ENCODE results near the gene PLEKHA8.

Gene PLEKHA8

GRCh38 chr7:30162133-30162532 lies 133.9 kb downstream of the PLEKHA8 start:
- H3K27ac ChIP-seq, result peak overlapping the region; percentile 98
- no peak for DNase-seq (ENCODE audit: low read depth, low spot score)

GRCh38 chr7:30162622-30163124 lies 134.5 kb downstream of the PLEKHA8 start:
- no peak for DNase-seq (ENCODE audit: low read depth, low spot score)
- peak overlapping the region; percentile 98 for H3K27ac ChIP-seq

GRCh38 chr7:30163231-30163894 lies 135.2 kb downstream of the PLEKHA8 start:
- no peak for DNase-seq (ENCODE audit: low read depth, low spot score)
- peak overlapping the region; percentile 98 for H3K27ac ChIP-seq

- H3K27ac ChIP-seq, result peak overlapping the region; percentile 98
- DNase-seq (ENCODE audit: low read depth, low spot score), result no peak
Observed at GRCh38 chr7:30164567-30164966, 136.4 kb downstream of the PLEKHA8 start.

- H3K27ac ChIP-seq, result peak overlapping the region; percentile 98
- no peak for DNase-seq (ENCODE audit: low read depth, low spot score)
Observed at GRCh38 chr7:30165590-30165989, 137.4 kb downstream of the PLEKHA8 start.

- peak overlapping the region; percentile 98 for H3K27ac ChIP-seq
- peak; percentile 83 for DNase-seq (ENCODE audit: low read depth, low spot score)
Observed at GRCh38 chr7:30166155-30166840, 138.1 kb downstream of the PLEKHA8 start.

GRCh38 chr7:30166841-30167235 lies 138.6 kb downstream of the PLEKHA8 start:
- DNase-seq (ENCODE audit: low read depth, low spot score), result no peak
- H3K27ac ChIP-seq, result peak overlapping the region; percentile 98

GRCh38 chr7:30167901-30168300 lies 139.7 kb downstream of the PLEKHA8 start:
- no peak for DNase-seq (ENCODE audit: low read depth, low spot score)
- no peak overlapping the region for H3K27ac ChIP-seq

GRCh38 chr7:30168835-30169573 lies 140.8 kb downstream of the PLEKHA8 start:
- DNase-seq (ENCODE audit: low read depth, low spot score), result peak; percentile 93
- H3K27ac ChIP-seq, result peak overlapping the region; percentile 94

- no peak for DNase-seq (ENCODE audit: low read depth, low spot score)
Observed at GRCh38 chr7:30169579-30169978, 141.4 kb downstream of the PLEKHA8 start.

GRCh38 chr7:30170476-30171205 lies 142.4 kb downstream of the PLEKHA8 start:
- H3K27ac ChIP-seq, result peak overlapping the region; percentile 94
- DNase-seq (ENCODE audit: low read depth, low spot score), result no peak

More at GRCh38 chr7:30169579-30169978, 141.4 kb downstream of the PLEKHA8 start:
- peak overlapping the region; percentile 94 for H3K27ac ChIP-seq

- no peak for DNase-seq (ENCODE audit: low read depth, low spot score)
- peak overlapping the region; percentile 94 for H3K27ac ChIP-seq
Observed at GRCh38 chr7:30171766-30172447, 143.7 kb downstream of the PLEKHA8 start.

- DNase-seq (ENCODE audit: low read depth, low spot score), result peak; percentile 93
- peak overlapping the region; percentile 94 for H3K27ac ChIP-seq
Observed at GRCh38 chr7:30172451-30172850, 144.2 kb downstream of the PLEKHA8 start.

GRCh38 chr7:30173058-30173897 lies 145.1 kb downstream of the PLEKHA8 start:
- DNase-seq (ENCODE audit: low read depth, low spot score), result peak; percentile 99
- H3K27ac ChIP-seq, result peak overlapping the region; percentile 94

- H3K27ac ChIP-seq, result no peak overlapping the region
- DNase-seq (ENCODE audit: low read depth, low spot score), result no peak
Observed at GRCh38 chr7:30175180-30175579, 147.0 kb downstream of the PLEKHA8 start.

GRCh38 chr7:30175636-30176147 lies 147.5 kb downstream of the PLEKHA8 start:
- no peak for DNase-seq (ENCODE audit: low read depth, low spot score)

GRCh38 chr7:30176463-30177109 lies 148.4 kb downstream of the PLEKHA8 start:
- H3K27ac ChIP-seq, result no peak overlapping the region
- DNase-seq (ENCODE audit: low read depth, low spot score), result no peak

More at GRCh38 chr7:30175636-30176147, 147.5 kb downstream of the PLEKHA8 start:
- no peak overlapping the region for H3K27ac ChIP-seq

GRCh38 chr7:30177186-30177585 lies 149.0 kb downstream of the PLEKHA8 start:
- H3K27ac ChIP-seq, result no peak overlapping the region

More at GRCh38 chr7:30177186-30177585, 149.0 kb downstream of the PLEKHA8 start:
- DNase-seq (ENCODE audit: low read depth, low spot score), result no peak
